ENCODE measurements around the gene PCNA.

PCNA gene

GRCh38 chr20:5119435-5120184 is at the start of gene PCNA:
TSS of gene PCNA (minus strand) at chr20:5119958. CDS start at chr20:5119798, 160 bp downstream.
- H3K4me3 Mint-ChIP-seq: peak within 1 kb of the TSS; percentile 95
- peaks cover 20% of the 10 kb centered on the region for H3K36me3 Mint-ChIP-seq
- H3K27me3 Mint-ChIP-seq: no peaks in the 10 kb centered on the region
- H3K27ac Mint-ChIP-seq: peak within 1 kb of the TSS; percentile 97
- H3K4me1 Mint-ChIP-seq (ENCODE audit: low read depth): peaks cover 36% of the 10 kb centered on the region
- no peaks in the 10 kb centered on the region for H3K9me3 Mint-ChIP-seq (ENCODE audit: low read depth)

GRCh38 chr20:5168651-5169396 is 49.1 kb upstream of the PCNA start:
- H3K9me3 Mint-ChIP-seq (ENCODE audit: low read depth): no peaks in the 10 kb centered on the region
- H3K36me3 Mint-ChIP-seq: no peaks in the 10 kb centered on the region
- peaks cover 80% of the 10 kb centered on the region for H3K4me1 Mint-ChIP-seq (ENCODE audit: low read depth)
- no peaks in the 10 kb centered on the region for H3K27me3 Mint-ChIP-seq
- H3K4me3 Mint-ChIP-seq: peak overlapping the region; percentile 51
- H3K27ac Mint-ChIP-seq: peak overlapping the region; percentile 87

GRCh38 chr20:5164645-5165625 is 45.2 kb upstream of the PCNA start:
- Mint-ChIP-seq H3K4me3 (no peak overlapping the region), H3K27ac (no peak overlapping the region), H3K36me3 (no peaks in the 10 kb centered on the region), H3K9me3 (ENCODE audit: low read depth) (no peaks in the 10 kb centered on the region), H3K4me1 (ENCODE audit: low read depth) (peaks cover 78% of the 10 kb centered on the region), H3K27me3 (no peaks in the 10 kb centered on the region)

- peaks cover 68% of the 10 kb centered on the region for H3K4me1 Mint-ChIP-seq (ENCODE audit: low read depth)
- H3K9me3 Mint-ChIP-seq (ENCODE audit: low read depth): no peaks in the 10 kb centered on the region
- H3K27me3 Mint-ChIP-seq: no peaks in the 10 kb centered on the region
- H3K4me3 Mint-ChIP-seq: no peak overlapping the region
- no peak overlapping the region for H3K27ac Mint-ChIP-seq
- H3K36me3 Mint-ChIP-seq: peaks cover 4% of the 10 kb centered on the region
These were observed 41.9 kb upstream of the PCNA start for GRCh38 chr20:5161536-5162164.

GRCh38 chr20:5160882-5161281 is 41.1 kb upstream of the PCNA start:
- H3K4me3 Mint-ChIP-seq: no peak overlapping the region
- H3K9me3 Mint-ChIP-seq (ENCODE audit: low read depth): no peaks in the 10 kb centered on the region
- H3K27ac Mint-ChIP-seq: no peak overlapping the region
- no peaks in the 10 kb centered on the region for H3K27me3 Mint-ChIP-seq
- peaks cover 4% of the 10 kb centered on the region for H3K36me3 Mint-ChIP-seq
- peaks cover 66% of the 10 kb centered on the region for H3K4me1 Mint-ChIP-seq (ENCODE audit: low read depth)

GRCh38 chr20:5159928-5160327 is 40.2 kb upstream of the PCNA start:
- Mint-ChIP-seq H3K36me3 (peaks cover 5% of the 10 kb centered on the region), H3K27me3 (no peaks in the 10 kb centered on the region), H3K9me3 (ENCODE audit: low read depth) (no peaks in the 10 kb centered on the region), H3K27ac (peak overlapping the region; percentile 46), H3K4me1 (ENCODE audit: low read depth) (peaks cover 67% of the 10 kb centered on the region), H3K4me3 (no peak overlapping the region)

- no peaks in the 10 kb centered on the region for H3K9me3 Mint-ChIP-seq (ENCODE audit: low read depth)
These were observed 37.1 kb upstream of the PCNA start for GRCh38 chr20:5156675-5157448.

GRCh38 chr20:5155404-5155803 is 35.6 kb upstream of the PCNA start:
- no peaks in the 10 kb centered on the region for H3K9me3 Mint-ChIP-seq (ENCODE audit: low read depth)
- H3K4me3 Mint-ChIP-seq: no peak overlapping the region
- peak overlapping the region; percentile 24 for H3K27ac Mint-ChIP-seq
- peaks cover 7% of the 10 kb centered on the region for H3K36me3 Mint-ChIP-seq
- H3K27me3 Mint-ChIP-seq: no peaks in the 10 kb centered on the region
- H3K4me1 Mint-ChIP-seq (ENCODE audit: low read depth): peaks cover 68% of the 10 kb centered on the region

More at GRCh38 chr20:5156675-5157448, 37.1 kb upstream of the PCNA start:
- Mint-ChIP-seq H3K27ac (peak overlapping the region; percentile 71), H3K27me3 (no peaks in the 10 kb centered on the region), H3K36me3 (peaks cover 7% of the 10 kb centered on the region), H3K4me3 (no peak overlapping the region), H3K4me1 (ENCODE audit: low read depth) (peaks cover 74% of the 10 kb centered on the region)

- Mint-ChIP-seq H3K4me3 (no peak overlapping the region), H3K36me3 (peaks cover 7% of the 10 kb centered on the region), H3K27me3 (no peaks in the 10 kb centered on the region), H3K27ac (peak overlapping the region; percentile 41), H3K4me1 (ENCODE audit: low read depth) (peaks cover 70% of the 10 kb centered on the region), H3K9me3 (ENCODE audit: low read depth) (no peaks in the 10 kb centered on the region)
These were observed 34.8 kb upstream of the PCNA start for GRCh38 chr20:5154543-5154925.

- H3K4me1 Mint-ChIP-seq (ENCODE audit: low read depth): peaks cover 77% of the 10 kb centered on the region
- peak overlapping the region; percentile 41 for H3K27ac Mint-ChIP-seq
- H3K9me3 Mint-ChIP-seq (ENCODE audit: low read depth): no peaks in the 10 kb centered on the region
- H3K36me3 Mint-ChIP-seq: peaks cover 7% of the 10 kb centered on the region
- no peaks in the 10 kb centered on the region for H3K27me3 Mint-ChIP-seq
- H3K4me3 Mint-ChIP-seq: no peak overlapping the region
These were observed 34.1 kb upstream of the PCNA start for GRCh38 chr20:5153612-5154542.

- no peaks in the 10 kb centered on the region for H3K9me3 Mint-ChIP-seq (ENCODE audit: low read depth)
- peaks cover 7% of the 10 kb centered on the region for H3K36me3 Mint-ChIP-seq
- peaks cover 76% of the 10 kb centered on the region for H3K4me1 Mint-ChIP-seq (ENCODE audit: low read depth)
- H3K27ac Mint-ChIP-seq: no peak overlapping the region
- no peaks in the 10 kb centered on the region for H3K27me3 Mint-ChIP-seq
- no peak overlapping the region for H3K4me3 Mint-ChIP-seq
These were observed 33.4 kb upstream of the PCNA start for GRCh38 chr20:5153152-5153467.

- H3K27me3 Mint-ChIP-seq: no peaks in the 10 kb centered on the region
- H3K4me3 Mint-ChIP-seq: no peak overlapping the region
- H3K36me3 Mint-ChIP-seq: peaks cover 3% of the 10 kb centered on the region
- H3K4me1 Mint-ChIP-seq (ENCODE audit: low read depth): peaks cover 75% of the 10 kb centered on the region
- no peak overlapping the region for H3K27ac Mint-ChIP-seq
- H3K9me3 Mint-ChIP-seq (ENCODE audit: low read depth): no peaks in the 10 kb centered on the region
These were observed 30.7 kb upstream of the PCNA start for GRCh38 chr20:5150226-5151076.
